HepG2 (cell line): ENCODE data around the gene TRNP1. TPM values are rescaled to one million over a fixed set of nuclear protein-coding genes. Genes with fewer than 3 reads are reported as not detected.

ENCODE experiments used
- ATF3 ChIP-seq: sonication (generic); formaldehyde crosslinking; IDR thresholded peaks from 2 replicates; pipeline ENCODE4 v1.4.0; 2020; ENCODE audit warnings: missing genetic modification reagents
- CBFB ChIP-seq: sonication (generic); formaldehyde crosslinking; IDR thresholded peaks from 2 replicates; pipeline ENCODE4 v1.4.0; 2020; ENCODE audit warnings: missing genetic modification reagents
- CC2D1A ChIP-seq: sonication (generic); formaldehyde crosslinking; IDR thresholded peaks from 2 replicates; pipeline ENCODE4 v1.8.1; 2023; ENCODE audit warnings: mild to moderate bottlenecking, missing genetic modification reagents
- CHD4 ChIP-seq: fragments of 200-600 bp; sonication (generic); IDR thresholded peaks from 2 replicates; pipeline ENCODE4 v1.7.0; 2017; ENCODE audit warnings: mild to moderate bottlenecking, low read length, borderline replicate concordance
- IRX3 ChIP-seq: sonication (generic); formaldehyde crosslinking; IDR thresholded peaks from 2 replicates; pipeline ENCODE4 v1.8.1; 2023; ENCODE audit warnings: mild to moderate bottlenecking, low read depth, missing genetic modification reagents, borderline replicate concordance
- MNT ChIP-seq: fragments of 450-650 bp; IDR thresholded peaks from 2 replicates; pipeline ENCODE4 v1.6.1; 2016
- RAD21 ChIP-seq: fragments of 450-650 bp; formaldehyde crosslinking; IDR thresholded peaks from 2 replicates; pipeline ENCODE4 v1.5.0; 2020; ENCODE audit warnings: mild to moderate bottlenecking
- RBM39 ChIP-seq: fragments of 200-400 bp; formaldehyde crosslinking; IDR thresholded peaks from one replicate; pipeline ENCODE4 v1.6.1; 2018; ENCODE audit warnings: antibody characterized with exemption, mild to moderate bottlenecking, low read depth, low read length; ENCODE audit not compliant: poor library complexity, severe bottlenecking
- REPIN1 ChIP-seq: sonication (generic); formaldehyde crosslinking; IDR thresholded peaks from 2 replicates; pipeline ENCODE4 v1.8.0; 2022; ENCODE audit warnings: missing genetic modification reagents, low read depth, mild to moderate bottlenecking, borderline replicate concordance
- SAP130 ChIP-seq: IDR thresholded peaks from 2 replicates; pipeline ENCODE4 v1.6.1; 2016; ENCODE audit warnings: low read depth
- ZBTB26 ChIP-seq: IDR thresholded peaks from 2 replicates; pipeline ENCODE4 v1.6.1; 2016; ENCODE audit warnings: missing compliant biosample characterization, missing genetic modification reagents, borderline replicate concordance
- ZNF235 ChIP-seq: sonication (generic); formaldehyde crosslinking; IDR thresholded peaks from 2 replicates; pipeline ENCODE4 v1.8.1; 2023; ENCODE audit warnings: mild to moderate bottlenecking, missing genetic modification reagents, borderline replicate concordance
- ZNF383 ChIP-seq: sonication (generic); formaldehyde crosslinking; IDR thresholded peaks from 2 replicates; pipeline ENCODE4 v1.4.0; 2020; ENCODE audit warnings: missing genetic modification reagents, mild to moderate bottlenecking, borderline replicate concordance
- ZNF503 ChIP-seq: sonication (generic); formaldehyde crosslinking; IDR thresholded peaks from 2 replicates; pipeline ENCODE4 v1.4.0; 2020; ENCODE audit warnings: missing genetic modification reagents
- ZNF512 ChIP-seq: sonication (generic); formaldehyde crosslinking; IDR thresholded peaks from 2 replicates; pipeline ENCODE4 v1.4.0; 2020; ENCODE audit warnings: mild to moderate bottlenecking, missing genetic modification reagents
- ZNF589 ChIP-seq: sonication (generic); formaldehyde crosslinking; conservative IDR thresholded peaks from 2 replicates; pipeline ENCODE4 v1.8.0; 2022; ENCODE audit warnings: mild to moderate bottlenecking, moderate library complexity, missing genetic modification reagents
- ZNF710 ChIP-seq: sonication (generic); formaldehyde crosslinking; IDR thresholded peaks from 2 replicates; pipeline ENCODE4 v1.5.0; 2020; ENCODE audit warnings: mild to moderate bottlenecking, missing genetic modification reagents, borderline replicate concordance
- ZNF775 ChIP-seq: sonication (generic); formaldehyde crosslinking; IDR thresholded peaks from 2 replicates; pipeline ENCODE4 v1.4.0; 2020; ENCODE audit warnings: missing genetic modification reagents, mild to moderate bottlenecking, moderate library complexity, borderline replicate concordance
- ZSCAN21 ChIP-seq: sonication (generic); formaldehyde crosslinking; IDR thresholded peaks from 2 replicates; pipeline ENCODE4 v1.8.0; 2022; ENCODE audit warnings: mild to moderate bottlenecking, missing genetic modification reagents, moderate library complexity, borderline replicate concordance
- polyA plus RNA-seq, 8 experiments: library from polyadenylated mRNA; depleted of rRNA in 3 of 8; stranded (reverse) in 7 of 8; unstranded in 1 of 8; fragments of >200 nt; fragmentation: Illumina TruSeq in 4 of 8; extraction: Trizol in 4 of 8; gene quantifications; 2 replicates each; pipeline versions ENCODE4 v1.2.1 to v1.2.3, GENCODE V29; 2011 to 2016; ENCODE audit warnings: low read depth in 4 of 8, missing spikeins in 1 of 8, mixed read lengths in 1 of 8; ENCODE audit not compliant: insufficient read depth in 1 of 8
- total RNA-seq, 5 experiments: library from RNA; depleted of rRNA; stranded (reverse); fragments of >200 nt; fragmentation: Illumina TruSeq; extraction: Trizol; gene quantifications; 2 replicates each; pipeline ENCODE4 v1.2.3, GENCODE V29; 2016; ENCODE audit warnings: low read depth in 1 of 5

Gene TRNP1
- total and polyA plus RNA-seq, 2 of the 13 experiments (the other 11 are each of a cell fraction or from before 2014, with no cell fraction given) = 42.0 to 158 TPM

GRCh38 chr1:27003745-27004470 lies 10.4 kb downstream of the TRNP1 start (continued):
- no peak for TF ChIP-seq ZNF710 (CRISPR knock-in tag)
- no peak for TF ChIP-seq ZNF775 (CRISPR knock-in tag)
- no peak for TF ChIP-seq IRX3 (CRISPR knock-in tag)
- no peak for TF ChIP-seq ZNF589 (CRISPR knock-in tag)
- TF ChIP-seq ZNF235 (CRISPR knock-in tag) = no peak
- peak; percentile 66; the same call in 1 of the 2 replicates for TF ChIP-seq SAP130 (CRISPR knock-in tag)
- TF ChIP-seq CHD4 = no peak
- no peak for TF ChIP-seq RAD21 (CRISPR knock-in tag)
- no peak for TF ChIP-seq ZSCAN21 (CRISPR knock-in tag)
- no peak for TF ChIP-seq ZBTB26
- TF ChIP-seq ZNF503 (CRISPR knock-in tag) = no peak; the same call in 1 of the 2 replicates
- peak; percentile 61; the same call in 1 of the 2 replicates for TF ChIP-seq CBFB
- TF ChIP-seq MNT = no peak
- TF ChIP-seq ZNF383 = no peak
- no peak for TF ChIP-seq RBM39
- no peak for TF ChIP-seq REPIN1
- TF ChIP-seq CC2D1A (CRISPR knock-in tag) = no peak
- TF ChIP-seq ATF3 (CRISPR knock-in tag) = no peak
- no peak for TF ChIP-seq ZNF512 (CRISPR knock-in tag)
